H1 (cell line): ENCODE data around the gene TAF7.

Source experiments
- BRCA1 ChIP-seq: IDR thresholded peaks from 2 replicates; pipeline ENCODE4 v1.6.1; 2012; ENCODE audit warnings: low read depth, low read length, improper control_type of control experiment
- CBX8 ChIP-seq: fragments of 300-800, 300-1000 bp; sonication (generic); IDR thresholded peaks from 2 replicates; pipeline ENCODE4 v1.7.1; 2016; ENCODE audit warnings: low read depth, low read length, borderline replicate concordance
- CHD2 ChIP-seq: IDR thresholded peaks from 2 replicates; pipeline ENCODE4 v1.6.1; 2012; ENCODE audit warnings: low read length, improper control_type of control experiment
- EP300 ChIP-seq, 2 experiments: IDR thresholded peaks; 1 replicate in 1 of 2; 2 replicates in 1 of 2; pipeline ENCODE4 v1.6.1; 2011 to 2012; ENCODE audit warnings: low read depth in 2 of 2, low read length in 2 of 2, mild to moderate bottlenecking in 2 of 2, borderline replicate concordance in 1 of 2, inconsistent platforms in 1 of 2, moderate library complexity in 1 of 2
- EZH2 ChIP-seq: fragments of 200-600 bp; sonication (generic); IDR thresholded peaks from 2 replicates; pipeline ENCODE4 v1.7.1; 2012; ENCODE audit warnings: low read depth, mild to moderate bottlenecking, moderate library complexity, low read length, inconsistent platforms; ENCODE audit not compliant: severe bottlenecking
- FOSL1 ChIP-seq: IDR thresholded peaks from 2 replicates; pipeline ENCODE4 v1.6.1; 2011; ENCODE audit warnings: mild to moderate bottlenecking, low read depth, low read length, moderate library complexity; ENCODE audit not compliant: insufficient read depth
- JUND ChIP-seq: IDR thresholded peaks from 2 replicates; pipeline ENCODE4 v1.6.1; 2011; ENCODE audit warnings: mild to moderate bottlenecking, improper control_type of control experiment, low read length
- POLR2A ChIP-seq, 2 experiments: IDR thresholded peaks; 1 replicate in 1 of 2; 2 replicates in 1 of 2; pipeline ENCODE4 v1.6.1; 2011; ENCODE audit warnings: low read depth in 2 of 2, low read length in 2 of 2, mild to moderate bottlenecking in 2 of 2; ENCODE audit errors: control extremely low read depth in 1 of 2
- POLR2AphosphoS5 ChIP-seq: IDR thresholded peaks from 2 replicates; pipeline ENCODE4 v1.6.1; 2011; ENCODE audit warnings: low read depth, low read length
- POU5F1 ChIP-seq: IDR thresholded peaks from 2 replicates; pipeline ENCODE4 v1.6.1; 2011; ENCODE audit warnings: low read depth, mild to moderate bottlenecking, low read length, moderate library complexity
- RAD21 ChIP-seq, 2 experiments: IDR thresholded peaks in 1 of 2; conservative IDR thresholded peaks in 1 of 2; 2 replicates each; pipeline ENCODE4 v1.6.1; 2011; ENCODE audit warnings: low read depth in 2 of 2, low read length in 2 of 2, improper control_type of control experiment in 1 of 2, inconsistent platforms in 1 of 2, mild to moderate bottlenecking in 1 of 2, moderate library complexity in 1 of 2
- RXRA ChIP-seq: IDR thresholded peaks from 2 replicates; pipeline ENCODE4 v1.6.1; 2011; ENCODE audit warnings: low read depth, mild to moderate bottlenecking, low read length, moderate library complexity; ENCODE audit not compliant: insufficient read depth
- SP4 ChIP-seq: IDR thresholded peaks from 2 replicates; pipeline ENCODE4 v1.6.1; 2012; ENCODE audit warnings: low read length, inconsistent platforms
- TF ChIP-seq, protein P1 (sequence below), 3 experiments: IDR thresholded peaks; 1 replicate in 2 of 3; 2 replicates in 1 of 3; pipeline versions ENCODE4 v1.5.1 to v1.6.1; 2011; ENCODE audit warnings: low read length in 3 of 3, mild to moderate bottlenecking in 3 of 3, inconsistent platforms in 2 of 3, low read depth in 1 of 3, moderate library complexity in 1 of 3; ENCODE audit not compliant: insufficient read depth in 1 of 3; ENCODE audit errors: control extremely low read depth in 1 of 3

GRCh38 chr5:141330299-141331080, 9.9 kb upstream of the TAF7 start, which contains the start of gene PCDHGA1:
- TF ChIP-seq EP300 (IDR thresholded peaks at IDR 0.05; ENCODE audit: borderline replicate concordance in 1 of 2, low read depth in 2 of 2, low read length in 2 of 2) (no peak), CBX8 (no peak), EZH2 (no peak), FOSL1 (no peak), POLR2A (IDR thresholded peaks at IDR 0.05; ENCODE audit: control extremely low read depth in 1 of 2, low read depth in 2 of 2, low read length in 2 of 2) (no peak), CHD2 (no peak), POU5F1 (no peak), RXRA (no peak), POLR2AphosphoS5 (no peak), JUND (no peak), BRCA1 (no peak), SP4 (no peak), RAD21 (IDR thresholded peaks at IDR 0.05 in 1 of 2, conservative IDR thresholded peaks at IDR 0.05 in 1 of 2; ENCODE audit: low read depth in 2 of 2, low read length in 2 of 2) (peak; percentile 7 to 29; a peak in 2 of 4 replicates)
- TF ChIP-seq, protein P1, sequence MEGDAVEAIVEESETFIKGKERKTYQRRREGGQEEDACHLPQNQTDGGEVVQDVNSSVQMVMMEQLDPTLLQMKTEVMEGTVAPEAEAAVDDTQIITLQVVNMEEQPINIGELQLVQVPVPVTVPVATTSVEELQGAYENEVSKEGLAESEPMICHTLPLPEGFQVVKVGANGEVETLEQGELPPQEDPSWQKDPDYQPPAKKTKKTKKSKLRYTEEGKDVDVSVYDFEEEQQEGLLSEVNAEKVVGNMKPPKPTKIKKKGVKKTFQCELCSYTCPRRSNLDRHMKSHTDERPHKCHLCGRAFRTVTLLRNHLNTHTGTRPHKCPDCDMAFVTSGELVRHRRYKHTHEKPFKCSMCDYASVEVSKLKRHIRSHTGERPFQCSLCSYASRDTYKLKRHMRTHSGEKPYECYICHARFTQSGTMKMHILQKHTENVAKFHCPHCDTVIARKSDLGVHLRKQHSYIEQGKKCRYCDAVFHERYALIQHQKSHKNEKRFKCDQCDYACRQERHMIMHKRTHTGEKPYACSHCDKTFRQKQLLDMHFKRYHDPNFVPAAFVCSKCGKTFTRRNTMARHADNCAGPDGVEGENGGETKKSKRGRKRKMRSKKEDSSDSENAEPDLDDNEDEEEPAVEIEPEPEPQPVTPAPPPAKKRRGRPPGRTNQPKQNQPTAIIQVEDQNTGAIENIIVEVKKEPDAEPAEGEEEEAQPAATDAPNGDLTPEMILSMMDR (IDR thresholded peaks at IDR 0.05; ENCODE audit: control extremely low read depth in 1 of 3, insufficient read depth in 1 of 3, low read depth in 1 of 3, low read length in 3 of 3), result peak in 2 of 3 experiments; percentile 17 to 25; a peak in 2 of 4 replicates
